ENCODE measurements around the gene TRIM14.

- TF ChIP-seq POLR2AphosphoS2 (conservative IDR thresholded peaks at IDR 0.05; ENCODE audit: low read length) (no peak), CTCF (IDR thresholded peaks at IDR 0.05) (no peak), ZC3H11A (IDR thresholded peaks at IDR 0.05) (no peak), HOXA7 (CRISPR knock-in tag; IDR thresholded peaks at IDR 0.05) (no peak), SMC3 (IDR thresholded peaks at IDR 0.05) (no peak), FOSB (CRISPR knock-in tag; IDR thresholded peaks at IDR 0.05) (no peak), POLR2A (IDR thresholded peaks at IDR 0.05; ENCODE audit: low read length) (no peak), JUN (IDR thresholded peaks at IDR 0.05) (no peak), RNF2 (IDR thresholded peaks at IDR 0.05; ENCODE audit: borderline replicate concordance, low read depth) (no peak), RAD21 (conservative IDR thresholded peaks at IDR 0.05 in 1 of 2, IDR thresholded peaks at IDR 0.05 in 1 of 2) (no peak), HDAC2 (IDR thresholded peaks at IDR 0.05) (no peak), CHD2 (IDR thresholded peaks at IDR 0.05; ENCODE audit: low read length, partially characterized antibody) (no peak)
Measured at GRCh38 chr9:98159790-98160189, 40.8 kb upstream of the TRIM14 start.
